Measurements from ENCODE around the gene ZMYM2. TPM values are rescaled to one million over a fixed set of nuclear protein-coding genes. Genes with fewer than 3 reads are reported as not detected.

Gene ZMYM2
- total and polyA plus RNA-seq, 7 donors = 10.4 to 70.3 (median 64.6) TPM

DNA sequence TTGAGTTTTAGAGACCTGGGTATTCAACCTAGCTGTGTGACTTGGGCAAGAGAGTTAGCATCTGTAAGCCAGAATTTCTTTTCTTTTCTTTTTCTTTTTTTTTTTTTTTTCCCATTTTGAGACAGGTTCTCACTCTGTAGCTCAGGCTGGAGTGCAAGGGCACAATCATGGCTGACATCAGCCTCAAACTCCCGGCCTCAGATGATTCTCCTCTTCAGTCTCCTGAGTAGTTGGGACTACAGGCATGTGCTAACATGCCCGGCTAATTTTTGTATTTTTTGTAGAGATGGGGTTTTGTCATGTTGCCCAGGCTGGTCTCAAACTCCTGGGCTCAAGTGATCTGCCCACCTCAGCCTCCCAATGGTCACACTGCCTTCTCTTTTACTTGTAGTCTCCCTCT is 33.0 kb downstream of the ZMYM2 start:
- no peak for DNase-seq
- H3K9me3 ChIP-seq = no peaks in the 10 kb centered on the region
- H3K4me3 ChIP-seq = no peak overlapping the region
- peaks cover 0 to 15% (median 2%) of the 10 kb centered on the region in 4 donors for H3K4me1 ChIP-seq
- no peak overlapping the region for H3K27ac ChIP-seq
- intact Hi-C loops (cut with DNase I) = no loop called here
- no peaks in the 10 kb centered on the region for H3K27me3 ChIP-seq
- TF ChIP-seq EP300 (IDR thresholded peaks at IDR 0.05) = no peak
- TF ChIP-seq, protein P1, sequence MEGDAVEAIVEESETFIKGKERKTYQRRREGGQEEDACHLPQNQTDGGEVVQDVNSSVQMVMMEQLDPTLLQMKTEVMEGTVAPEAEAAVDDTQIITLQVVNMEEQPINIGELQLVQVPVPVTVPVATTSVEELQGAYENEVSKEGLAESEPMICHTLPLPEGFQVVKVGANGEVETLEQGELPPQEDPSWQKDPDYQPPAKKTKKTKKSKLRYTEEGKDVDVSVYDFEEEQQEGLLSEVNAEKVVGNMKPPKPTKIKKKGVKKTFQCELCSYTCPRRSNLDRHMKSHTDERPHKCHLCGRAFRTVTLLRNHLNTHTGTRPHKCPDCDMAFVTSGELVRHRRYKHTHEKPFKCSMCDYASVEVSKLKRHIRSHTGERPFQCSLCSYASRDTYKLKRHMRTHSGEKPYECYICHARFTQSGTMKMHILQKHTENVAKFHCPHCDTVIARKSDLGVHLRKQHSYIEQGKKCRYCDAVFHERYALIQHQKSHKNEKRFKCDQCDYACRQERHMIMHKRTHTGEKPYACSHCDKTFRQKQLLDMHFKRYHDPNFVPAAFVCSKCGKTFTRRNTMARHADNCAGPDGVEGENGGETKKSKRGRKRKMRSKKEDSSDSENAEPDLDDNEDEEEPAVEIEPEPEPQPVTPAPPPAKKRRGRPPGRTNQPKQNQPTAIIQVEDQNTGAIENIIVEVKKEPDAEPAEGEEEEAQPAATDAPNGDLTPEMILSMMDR (IDR thresholded peaks at IDR 0.05) = no peak
- no peak for TF ChIP-seq POLR2A (IDR thresholded peaks at IDR 0.05)
- peaks cover 0 to 40% (median 17%) of the 10 kb centered on the region in 4 donors for H3K36me3 ChIP-seq
- WGBS, 2 donors = 88 to 93% methylated on average over 2 of the region's 2 CpGs

DNA sequence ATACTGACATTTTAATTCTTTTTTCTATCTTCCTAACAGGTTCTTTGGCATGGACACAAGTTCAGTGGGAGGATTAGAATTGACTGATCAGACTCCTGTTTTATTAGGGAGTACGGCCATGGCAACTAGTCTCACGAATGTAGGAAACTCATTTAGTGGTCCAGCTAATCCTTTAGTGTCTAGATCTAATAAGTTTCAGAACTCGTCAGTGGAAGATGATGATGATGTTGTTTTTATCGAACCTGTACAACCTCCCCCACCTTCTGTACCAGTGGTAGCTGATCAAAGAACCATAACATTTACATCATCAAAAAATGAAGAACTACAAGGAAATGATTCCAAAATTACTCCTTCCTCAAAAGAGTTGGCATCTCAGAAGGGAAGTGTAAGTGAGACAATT is 34.5 kb downstream of the ZMYM2 start:
- Histone ChIP-seq H3K4me1 (peaks cover 0 to 15% (median 2%) of the 10 kb centered on the region in 4 donors), H3K27ac (no peak overlapping the region), H3K36me3 (peaks cover 0 to 41% (median 18%) of the 10 kb centered on the region in 4 donors), H3K9me3 (no peaks in the 10 kb centered on the region), H3K4me3 (no peak overlapping the region), H3K27me3 (no peaks in the 10 kb centered on the region)
- DNase-seq = no peak
- intact Hi-C loops (cut with DNase I) = no loop called here
- WGBS, 2 donors = 89 to 90% methylated on average over 4 of the region's 4 CpGs
- TF ChIP-seq, protein P1 (IDR thresholded peaks at IDR 0.05) = no peak
- no peak for TF ChIP-seq POLR2A (IDR thresholded peaks at IDR 0.05)
- TF ChIP-seq POLR2AphosphoS5 (IDR thresholded peaks at IDR 0.05) = no peak
- no peak for TF ChIP-seq EP300 (IDR thresholded peaks at IDR 0.05)

DNA sequence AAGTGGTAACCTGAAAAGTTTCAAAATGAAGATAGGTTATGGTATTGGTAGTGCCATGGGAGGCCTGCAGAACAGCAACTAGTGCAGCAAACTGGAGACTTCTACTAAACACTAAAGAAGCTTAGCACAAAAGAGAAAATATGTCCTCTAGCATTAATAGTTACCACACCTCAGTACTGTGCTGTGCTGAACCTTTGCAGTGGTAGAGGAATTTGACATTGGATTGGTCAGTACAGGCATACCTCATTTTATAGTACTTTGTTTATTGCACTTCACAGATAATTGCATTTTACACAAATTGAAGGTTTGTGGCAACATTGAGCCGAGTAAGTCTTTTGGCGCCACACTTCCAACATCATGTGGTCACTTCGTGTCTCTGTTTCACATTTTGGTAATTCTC is 40.4 kb downstream of the ZMYM2 start:
- Histone ChIP-seq H3K27me3 (no peaks in the 10 kb centered on the region), H3K4me1 (peaks cover 0 to 25% (median 2%) of the 10 kb centered on the region in 4 donors), H3K36me3 (peaks cover 0 to 46% (median 20%) of the 10 kb centered on the region in 4 donors), H3K4me3 (no peak overlapping the region), H3K27ac (no peak overlapping the region), H3K9me3 (no peaks in the 10 kb centered on the region)
- DNase-seq = no peak
- no peak for TF ChIP-seq POLR2A (IDR thresholded peaks at IDR 0.05)
- TF ChIP-seq, protein P1 (IDR thresholded peaks at IDR 0.05) = no peak
- no peak for TF ChIP-seq POLR2AphosphoS5 (IDR thresholded peaks at IDR 0.05)
- WGBS, 2 donors = 69 to 90% methylated on average over 3 of the region's 3 CpGs
- intact Hi-C loops (cut with DNase I) = loop anchor here (5.0 kb wide), 1 partner anchor 33 kb away; no protein-coding TSS in a partner anchor

DNA sequence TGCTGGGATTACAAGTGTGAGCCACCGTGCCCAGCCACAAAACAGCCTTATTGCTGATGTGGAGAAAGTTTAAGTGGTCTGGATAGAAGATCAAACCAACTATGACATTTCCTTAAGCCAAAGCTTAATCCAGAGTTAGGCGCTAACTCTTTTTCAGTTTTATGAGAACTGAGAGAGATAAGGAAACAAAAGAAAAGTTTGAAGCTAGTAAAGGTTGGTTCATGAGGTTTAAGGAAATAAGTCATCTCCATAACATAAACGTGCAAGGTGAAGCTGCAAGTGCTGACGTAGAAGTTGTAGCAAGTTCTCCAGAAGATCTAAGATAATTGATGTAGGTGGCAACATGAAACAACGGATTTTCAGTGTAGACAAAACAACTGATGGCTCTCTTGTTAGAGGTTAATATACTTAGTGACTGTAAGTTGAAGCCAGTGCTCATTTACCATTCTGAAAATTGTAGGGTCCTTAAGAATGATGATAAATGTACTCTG is 41.6 kb downstream of the ZMYM2 start:
- H3K27me3 ChIP-seq = no peaks in the 10 kb centered on the region
- peaks cover 0 to 25% (median 2%) of the 10 kb centered on the region in 4 donors for H3K4me1 ChIP-seq
- peaks cover 0 to 46% (median 16%) of the 10 kb centered on the region in 4 donors for H3K36me3 ChIP-seq
- DNase-seq = no peak
- H3K9me3 ChIP-seq = no peaks in the 10 kb centered on the region
- intact Hi-C loops (cut with DNase I) = no loop called here
- TF ChIP-seq POLR2A (IDR thresholded peaks at IDR 0.05) = no peak
- no peak for TF ChIP-seq EP300 (IDR thresholded peaks at IDR 0.05)
- TF ChIP-seq, protein P1 (IDR thresholded peaks at IDR 0.05) = no peak
- no peak for TF ChIP-seq POLR2AphosphoS5 (IDR thresholded peaks at IDR 0.05)
- 50 to 75% methylated on average over 5 of the region's 5 CpGs for WGBS, 2 donors
- H3K4me3 ChIP-seq = no peak overlapping the region
- H3K27ac ChIP-seq = no peak overlapping the region
